Left lung (tissue), 10 donors: Measurements from ENCODE around the gene CMC2. TPM values are rescaled to one million over a fixed set of nuclear protein-coding genes. Genes with fewer than 3 reads are reported as not detected.

Source experiments
- ATAC-seq: fragments of 200-7000 bp; cut with Tn5 transposase; one replicate; pipeline ENCODE4 v1.9.1; 2020; ENCODE audit warnings: moderate library complexity
- DNase-seq, 4 donors: peaks; one replicate each; pipeline ENCODE4 v3.0.0-alpha.2; 2013 to 2020
- H3K27ac ChIP-seq, 2 donors: fragments of 200-600 bp; sonication (generic) in 1 of 2; one replicate each; pipeline versions ENCODE4 v1.5.0 to v1.8.0; 2020 to 2021
- H3K27me3 ChIP-seq, 2 donors: fragments of 200-600 bp; sonication (generic) in 1 of 2; one replicate each; pipeline versions ENCODE4 v1.5.0 to v1.8.0; 2020 to 2021
- H3K36me3 ChIP-seq, 2 donors: fragments of 200-600 bp; sonication (generic) in 1 of 2; one replicate each; pipeline versions ENCODE4 v1.5.0 to v1.8.0; 2020 to 2021
- H3K4me1 ChIP-seq, 2 donors: fragments of 200-600 bp; one replicate each; pipeline ENCODE4 v1.8.0; 2021
- H3K4me3 ChIP-seq, 2 donors: fragments of 200-600 bp; sonication (generic) in 1 of 2; one replicate each; pipeline versions ENCODE4 v1.5.0 to v1.8.0; 2020 to 2021; ENCODE audit warnings: mild to moderate bottlenecking in 1 of 2
- H3K9me3 ChIP-seq, 2 donors: fragments of 200-600 bp; sonication (generic) in 1 of 2; one replicate each; pipeline versions ENCODE4 v1.5.0 to v1.8.0; 2020 to 2021
- intact Hi-C, 2 donors: fragments of 100-400 bp; cut with DNase I; formaldehyde crosslinking; loops; one replicate each; pipeline versions ENCODE4 v1.11.2 to v1.14.2; 2022
- polyA plus RNA-seq, 6 donors: library from polyadenylated mRNA; unstranded; fragments of 120-200 nt; gene quantifications; one replicate each; pipeline ENCODE4 v1.2.1, GENCODE V29; 2013; ENCODE audit not compliant: insufficient read length in 6 of 6
- total RNA-seq, 2 donors: library from RNA; stranded (reverse); fragmentation: NEBNext Ultra II Directional; extraction: Animal tissue kit (Norgen Biotek cat#: 25700); gene quantifications; one replicate each; pipeline ENCODE4 v1.2.1, GENCODE V29; 2021
- TF ChIP-seq, protein P1 (sequence below), 2 donors: fragments of 200-600 bp; sonication (generic) in 1 of 2; IDR thresholded peaks; one replicate each; pipeline versions ENCODE4 v1.5.0 to v1.8.0; 2021; ENCODE audit warnings: antibody characterized with exemption in 2 of 2
- donor health status: DM: no; HTN: yes; CAD: no.
- donor health status: DM: no; HTN: no; CAD: no.

Gene CMC2
- total and polyA plus RNA-seq, 8 donors: 38.8 to 52.1 (median 44.3) TPM

DNA sequence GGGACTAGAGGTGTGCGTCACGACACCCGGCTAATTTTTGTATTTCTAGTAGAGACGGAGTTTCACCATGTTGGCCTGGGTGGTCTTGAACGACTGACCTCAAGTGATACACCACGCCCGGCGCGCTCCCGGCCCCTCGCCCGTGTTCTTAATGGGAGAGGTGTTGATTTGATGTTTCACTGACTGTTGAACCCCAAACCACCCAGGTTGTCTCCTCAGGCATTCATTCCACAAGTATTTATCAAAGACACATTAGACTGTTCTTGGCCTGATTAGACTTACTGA is 1.8 kb upstream of the CMC2 start:
- ATAC-seq (no peak), DNase-seq (no peak)
- TF ChIP-seq, protein P1, sequence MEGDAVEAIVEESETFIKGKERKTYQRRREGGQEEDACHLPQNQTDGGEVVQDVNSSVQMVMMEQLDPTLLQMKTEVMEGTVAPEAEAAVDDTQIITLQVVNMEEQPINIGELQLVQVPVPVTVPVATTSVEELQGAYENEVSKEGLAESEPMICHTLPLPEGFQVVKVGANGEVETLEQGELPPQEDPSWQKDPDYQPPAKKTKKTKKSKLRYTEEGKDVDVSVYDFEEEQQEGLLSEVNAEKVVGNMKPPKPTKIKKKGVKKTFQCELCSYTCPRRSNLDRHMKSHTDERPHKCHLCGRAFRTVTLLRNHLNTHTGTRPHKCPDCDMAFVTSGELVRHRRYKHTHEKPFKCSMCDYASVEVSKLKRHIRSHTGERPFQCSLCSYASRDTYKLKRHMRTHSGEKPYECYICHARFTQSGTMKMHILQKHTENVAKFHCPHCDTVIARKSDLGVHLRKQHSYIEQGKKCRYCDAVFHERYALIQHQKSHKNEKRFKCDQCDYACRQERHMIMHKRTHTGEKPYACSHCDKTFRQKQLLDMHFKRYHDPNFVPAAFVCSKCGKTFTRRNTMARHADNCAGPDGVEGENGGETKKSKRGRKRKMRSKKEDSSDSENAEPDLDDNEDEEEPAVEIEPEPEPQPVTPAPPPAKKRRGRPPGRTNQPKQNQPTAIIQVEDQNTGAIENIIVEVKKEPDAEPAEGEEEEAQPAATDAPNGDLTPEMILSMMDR (IDR thresholded peaks at IDR 0.05): no peak
- H3K4me1 ChIP-seq: peaks cover 22 to 33% of the 10 kb centered on the region in 2 donors
- intact Hi-C loops: no loop called here
- peaks cover 0 to 12% of the 10 kb centered on the region in 2 donors for H3K36me3 ChIP-seq
- H3K27me3 ChIP-seq: no peaks in the 10 kb centered on the region
- no peaks in the 10 kb centered on the region for H3K9me3 ChIP-seq
- peak overlapping the region; percentile 79 to 91 for H3K4me3 ChIP-seq
- H3K27ac ChIP-seq: peak overlapping the region; percentile 97

DNA sequence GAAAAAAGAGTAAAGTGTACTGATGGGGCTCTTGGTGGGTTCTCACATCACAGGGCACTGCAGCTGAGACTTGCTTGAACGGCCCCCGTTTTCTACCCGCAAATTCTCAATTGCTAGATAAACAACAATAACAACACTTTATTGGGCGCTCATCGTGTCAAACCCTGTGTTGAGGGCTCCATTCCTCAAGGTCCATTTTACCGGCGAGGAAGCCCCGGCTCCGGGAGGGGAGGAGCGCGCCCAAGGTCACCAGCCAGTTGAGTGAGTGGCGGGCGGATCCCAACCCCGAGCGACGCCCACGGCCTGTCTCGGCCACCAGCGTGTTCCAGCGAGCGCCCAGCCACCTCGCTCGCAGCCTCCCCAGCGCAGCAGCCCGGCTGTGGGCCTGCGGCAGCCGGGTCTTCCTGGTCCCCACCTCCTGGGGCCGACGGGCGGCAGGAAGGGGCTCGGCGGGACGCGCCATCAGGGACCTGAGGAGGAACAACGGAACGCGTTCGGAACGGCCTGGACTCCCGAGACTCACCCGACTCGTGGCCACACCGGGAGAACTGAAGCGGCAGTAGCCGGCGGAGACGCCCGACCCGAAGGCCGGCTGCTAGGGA is 373 bp downstream of the CMC2 start:
- intact Hi-C loops: no loop called here
- Histone ChIP-seq H3K4me1 (peaks cover 22 to 36% of the 10 kb centered on the region in 2 donors), H3K4me3 (peak overlapping the region; percentile 79 to 91), H3K27me3 (no peaks in the 10 kb centered on the region), H3K36me3 (no peaks in the 10 kb centered on the region), H3K27ac (peak overlapping the region; percentile 97), H3K9me3 (no peaks in the 10 kb centered on the region)
- TF ChIP-seq, protein P1 (IDR thresholded peaks at IDR 0.05): no peak
- ATAC-seq: peak; percentile 71
- DNase-seq: peak; percentile 16 to 94 (median 77)

DNA sequence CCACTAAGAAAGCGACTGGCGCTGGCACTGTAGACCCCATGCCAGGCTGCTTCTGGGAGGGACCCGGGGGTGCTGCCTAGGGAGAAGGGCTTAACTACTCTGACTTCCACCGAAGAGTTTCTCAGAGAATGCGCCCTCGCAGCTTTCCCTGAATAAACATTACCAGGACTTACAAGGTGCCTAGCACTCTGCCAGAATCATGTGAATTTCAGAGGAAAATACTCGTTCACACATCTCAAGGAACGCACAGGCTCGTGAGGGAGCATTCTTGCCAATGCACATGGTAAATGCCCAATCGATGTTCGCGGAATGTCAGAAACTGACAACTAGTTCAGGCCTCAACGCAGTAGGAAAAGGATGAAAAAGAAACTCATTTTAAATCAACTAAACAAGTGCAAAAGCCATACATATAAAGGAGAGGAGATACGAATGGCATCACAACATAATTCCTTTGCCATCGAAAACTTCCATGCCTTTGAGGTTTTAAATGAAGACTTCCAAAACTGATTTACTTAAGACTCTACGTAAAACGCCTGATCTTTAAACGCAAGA is 999 bp downstream of the CMC2 start:
- no peak for ATAC-seq
- Histone ChIP-seq H3K4me3 (peak overlapping the region; percentile 79 to 91), H3K27me3 (no peaks in the 10 kb centered on the region), H3K27ac (peak overlapping the region; percentile 97), H3K4me1 (peaks cover 22 to 36% of the 10 kb centered on the region in 2 donors), H3K36me3 (no peaks in the 10 kb centered on the region), H3K9me3 (no peaks in the 10 kb centered on the region)
- TF ChIP-seq, protein P1 (IDR thresholded peaks at IDR 0.05): no peak
- intact Hi-C loops: no loop called here
- no peak for DNase-seq

DNA sequence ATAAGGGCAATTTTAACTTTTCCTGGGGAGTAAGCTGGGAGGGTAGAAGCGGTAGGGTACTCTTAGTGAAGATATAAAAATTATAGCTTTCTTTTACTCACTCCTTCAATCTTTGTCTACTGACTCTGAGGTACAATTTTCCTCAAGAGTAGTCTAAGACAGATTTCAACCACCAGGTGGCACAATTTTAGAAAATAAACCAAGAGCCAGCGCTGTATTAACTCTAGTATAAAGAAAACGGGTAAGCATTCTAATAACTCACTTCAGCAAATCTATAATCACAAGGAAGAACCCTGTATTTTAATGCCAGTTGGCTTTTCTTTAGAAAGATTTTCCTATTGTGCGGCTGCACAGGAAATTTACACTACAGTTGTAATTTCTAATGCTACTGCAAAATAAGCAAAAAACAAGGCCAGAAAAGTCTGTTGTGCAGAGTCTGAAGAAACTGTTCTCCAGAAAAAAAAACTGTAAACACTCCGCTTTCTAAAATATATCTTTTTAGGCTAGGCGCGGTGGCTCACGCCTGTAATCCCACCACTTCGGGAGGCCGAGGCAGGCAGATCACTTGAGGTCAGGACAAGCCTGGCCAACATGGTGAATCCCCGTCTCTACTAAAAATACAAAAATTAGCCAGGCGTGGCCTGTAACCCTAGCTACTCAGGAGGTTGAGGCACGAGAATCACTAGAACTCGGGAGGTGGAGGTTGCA is 1.9 kb downstream of the CMC2 start:
- TF ChIP-seq, protein P1 (IDR thresholded peaks at IDR 0.05): peak; percentile 67 to 80
- DNase-seq (peak in 2 of 4 donors; percentile 45 to 62), ATAC-seq (no peak)
- H3K9me3 ChIP-seq: no peaks in the 10 kb centered on the region
- H3K4me3 ChIP-seq: peak overlapping the region; percentile 2 to 79
- intact Hi-C loops: no loop called here
- H3K36me3 ChIP-seq: no peaks in the 10 kb centered on the region
- peak overlapping the region; percentile 13 to 57 for H3K27ac ChIP-seq
- H3K27me3 ChIP-seq: no peaks in the 10 kb centered on the region
- H3K4me1 ChIP-seq: peaks cover 22 to 36% of the 10 kb centered on the region in 2 donors
